IMR-90 (cell line): ENCODE measurements around the gene PGS1. TPM values are rescaled to one million over a fixed set of nuclear protein-coding genes. Genes with fewer than 3 reads are reported as not detected.

Experiments used
- ATAC-seq: fragments of 200-7000 bp; cut with Tn5 transposase; 2 replicates; pipeline ENCODE4 v1.9.1; 2020; ENCODE audit warnings: low read depth, mild to moderate bottlenecking, moderate library complexity
- BruUV-seq: library from RNA; stranded (reverse); fragments of 400-500 nt; replicated peaks from 2 replicates; lab custom pipeline; 2021; lab: Mats Ljungman, UMichigan
- CTCF ChIA-PET: fragments of 300-600 bp; formaldehyde crosslinking; extraction: SDS; loops from one replicate; lab custom pipeline; 2021; ENCODE audit warnings: antibody characterized with exemption; lab: Yijun Ruan, JAX
- POLR2A ChIA-PET: fragments of 300-600 bp; sonication (Branson Sonifier 250); formaldehyde crosslinking; loops from one replicate; lab custom pipeline; 2022; ENCODE audit warnings: antibody characterized with exemption; ENCODE audit not compliant: unreplicated experiment; lab: Charles Lee
- DNase-seq: peaks from one replicate; pipeline ENCODE4 v3.0.0; 2013
- H2AFZ ChIP-seq: replicated peaks from 2 replicates; pipeline ENCODE3; 2013; ENCODE audit warnings: low read length, mild to moderate bottlenecking; ENCODE audit not compliant: poor library complexity
- H2AK5ac ChIP-seq: 2 replicates; pipeline ENCODE4 v1.6.1; 2013; ENCODE audit warnings: low read depth, low read length, inconsistent platforms
- H2AK9ac ChIP-seq: replicated peaks from 2 replicates; pipeline ENCODE3; 2013; ENCODE audit warnings: mild to moderate bottlenecking, low read depth, low read length, moderate library complexity; ENCODE audit not compliant: poor library complexity
- H2BK120ac ChIP-seq: 2 replicates; pipeline ENCODE4 v1.6.1; 2013; ENCODE audit warnings: low read depth, low read length, inconsistent platforms
- H2BK15ac ChIP-seq: 3 replicates; pipeline ENCODE4 v1.6.1; 2013; ENCODE audit warnings: low read depth, low read length, inconsistent platforms
- H2BK20ac ChIP-seq: 2 replicates; pipeline ENCODE4 v1.6.1; 2013; ENCODE audit warnings: low read depth, mild to moderate bottlenecking, inconsistent platforms, low read length, moderate library complexity
- H2BK5ac ChIP-seq: 2 replicates; pipeline ENCODE4 v1.6.1; 2013; ENCODE audit warnings: mild to moderate bottlenecking, low read depth, low read length, inconsistent platforms; ENCODE audit not compliant: poor library complexity, severe bottlenecking
- H3K14ac ChIP-seq: replicated peaks from 2 replicates; pipeline ENCODE4 v1.6.1; 2013; ENCODE audit warnings: low read depth, low read length, inconsistent platforms
- H3K18ac ChIP-seq: 2 replicates; pipeline ENCODE4 v1.6.1; 2013; ENCODE audit warnings: low read depth, low read length, control low read depth
- H3K23ac ChIP-seq: 2 replicates; pipeline ENCODE4 v1.6.1; 2013; ENCODE audit warnings: low read depth, low read length, inconsistent platforms
- H3K27ac ChIP-seq: 2 replicates; pipeline ENCODE4 v1.5.1; 2013; ENCODE audit warnings: mild to moderate bottlenecking, control low read depth, low read length; ENCODE audit not compliant: insufficient read depth
- H3K27me3 ChIP-seq: 2 replicates; pipeline ENCODE4 v1.6.1; 2013; ENCODE audit warnings: low read length; ENCODE audit not compliant: control insufficient read depth, insufficient read depth
- H3K36me3 ChIP-seq: 2 replicates; pipeline ENCODE4 v1.6.1; 2013; ENCODE audit warnings: low read length, mixed read lengths; ENCODE audit not compliant: control insufficient read depth, insufficient read depth
- H3K4ac ChIP-seq: 2 replicates; pipeline ENCODE4 v1.6.1; 2013; ENCODE audit warnings: low read depth, low read length, inconsistent platforms
- H3K4me1 ChIP-seq: 2 replicates; pipeline ENCODE4 v1.6.1; 2013; ENCODE audit warnings: low read length, mixed read lengths; ENCODE audit not compliant: control insufficient read depth, insufficient read depth
- H3K4me2 ChIP-seq: 2 replicates; pipeline ENCODE4 v1.6.1; 2013; ENCODE audit warnings: low read depth, mild to moderate bottlenecking, control low read depth, low read length, moderate library complexity
- H3K4me3 ChIP-seq: 2 replicates; pipeline ENCODE4 v1.5.1; 2013; ENCODE audit warnings: low read depth, mild to moderate bottlenecking, control low read depth, low read length, moderate library complexity; ENCODE audit not compliant: insufficient read depth
- H3K56ac ChIP-seq: 2 replicates; pipeline ENCODE4 v1.6.1; 2013; ENCODE audit warnings: low read length, inconsistent platforms; ENCODE audit not compliant: insufficient read depth; ENCODE audit errors: extremely low read depth
- H3K79me1 ChIP-seq, 2 experiments: 2 replicates each; pipeline ENCODE4 v1.6.1; 2013; ENCODE audit warnings: low read length in 2 of 2, inconsistent platforms in 1 of 2, low read depth in 1 of 2
- H3K9ac ChIP-seq: 2 replicates; pipeline ENCODE4 v1.6.1; 2013; ENCODE audit warnings: low read depth, low read length, control low read depth
- H3K9me1 ChIP-seq: 2 replicates; pipeline ENCODE4 v1.6.1; 2013; ENCODE audit warnings: low read length, inconsistent platforms; ENCODE audit not compliant: insufficient read depth
- H3K9me3 ChIP-seq: 2 replicates; pipeline ENCODE4 v1.6.1; 2013; ENCODE audit warnings: low read length; ENCODE audit not compliant: control insufficient read depth, insufficient read depth
- H4K20me1 ChIP-seq: 2 replicates; pipeline ENCODE4 v1.6.1; 2013; ENCODE audit warnings: low read length, inconsistent platforms; ENCODE audit not compliant: insufficient read depth
- H4K5ac ChIP-seq: 2 replicates; pipeline ENCODE4 v1.6.1; 2013; ENCODE audit warnings: mild to moderate bottlenecking, low read depth, low read length, control low read depth
- H4K8ac ChIP-seq, 2 experiments: 2 replicates each; pipeline ENCODE4 v1.6.1; 2013; ENCODE audit warnings: low read depth in 2 of 2, low read length in 2 of 2, control low read depth in 1 of 2, inconsistent platforms in 1 of 2
- H4K91ac ChIP-seq: 2 replicates; pipeline ENCODE4 v1.6.1; 2013; ENCODE audit warnings: low read depth, low read length, inconsistent platforms; ENCODE audit not compliant: insufficient read depth
- BHLHE40 ChIP-seq: fragments of 150-350 bp; IDR thresholded peaks from 2 replicates; pipeline ENCODE4 v1.6.1; 2016; ENCODE audit warnings: mild to moderate bottlenecking, low read depth, low read length
- CHD1 ChIP-seq: IDR thresholded peaks from 2 replicates; pipeline ENCODE4 v1.6.1; 2012; ENCODE audit warnings: low read depth, low read length, improper control_type of control experiment
- SMC3 ChIP-seq: fragments of 150-350 bp; IDR thresholded peaks from 2 replicates; pipeline ENCODE4 v1.6.1; 2016; ENCODE audit warnings: low read depth, mild to moderate bottlenecking, antibody characterized with exemption, low read length, moderate library complexity
- USF2 ChIP-seq: fragments of 150-350 bp; IDR thresholded peaks from 2 replicates; pipeline ENCODE4 v1.6.1; 2017; ENCODE audit warnings: mild to moderate bottlenecking, antibody characterized with exemption, low read length, low read depth
- WGBS, 2 experiments: methylation state at CpG; one replicate each; pipeline versions ENCODE4 v1.1.5 to v1.1.7; 2013; ENCODE audit warnings: missing lambda C conversion rate in 2 of 2; ENCODE audit not compliant: insufficient read length in 1 of 2; ENCODE audit errors: extremely low coverage in 2 of 2; 5-methylcytosine and 5-hydroxymethylcytosine counted together
- dilution Hi-C: fragments of 300-500 bp; cut with HindIII; formaldehyde crosslinking; loops from one replicate; pipeline ENCODE4 v1.14.3; 2018; ENCODE audit warnings: low sequenced_read_pairs; ENCODE audit not compliant: unreplicated experiment
- in situ Hi-C: fragments of 300-500 bp; cut with MboI; formaldehyde crosslinking; loops from 3 replicates; pipeline ENCODE4 v1.14.3; 2019; ENCODE audit warnings: low sequenced_read_pairs, inconsistent platforms, mixed read lengths
- intact Hi-C: fragments of 100-400 bp; cut with micrococcal nuclease; formaldehyde crosslinking; loops from 2 replicates; pipeline ENCODE4 v1.10.0; 2022
- polyA plus RNA-seq, 3 experiments: library from polyadenylated mRNA; depleted of rRNA; stranded (reverse); fragments of >200 nt; gene quantifications; 2 replicates each; pipeline ENCODE4 v1.2.3, GENCODE V29; 2012; ENCODE audit warnings: low replicate concordance in 1 of 3
- total RNA-seq: library from RNA; depleted of rRNA; stranded (reverse); fragments of >200 nt; gene quantifications from 2 replicates; pipeline ENCODE4 v1.2.3, GENCODE V29; 2012

The PGS1 gene
- total and polyA plus RNA-seq, 2 of the 4 experiments (the other 2 are of a cell fraction) = 18.5 to 43.2 TPM

GRCh38 chr17:78355701-78356100 is 22.7 kb upstream of the PGS1 start:
- Histone ChIP-seq H3K27ac (peak overlapping the region; percentile 59), H3K4me2 (no peak overlapping the region; the same call in 1 of the 2 replicates), H3K9me1 (peaks cover 19% of the 10 kb centered on the region), H3K27me3 (no peaks in the 10 kb centered on the region), H3K4me1 (peaks cover 32% of the 10 kb centered on the region), H4K20me1 (peaks cover 58% of the 10 kb centered on the region), H3K18ac (no peak overlapping the region), H3K4me3 (no peak overlapping the region), H2BK5ac (peak overlapping the region; percentile 23), H3K36me3 (peaks cover 33% of the 10 kb centered on the region), H3K9ac (peak overlapping the region; percentile 20), H3K14ac (peak overlapping the region; percentile 45; the same call in 1 of the 2 replicates), H3K9me3 (no peaks in the 10 kb centered on the region), H3K79me1 (peaks cover 5 to 48% of the 10 kb centered on the region in 2 experiments; a peak in 3 of 4 replicates), H4K8ac (0 out of 4 replicates have a peak overlapping the region, but pooled peaks of 1 of the 2 experiments have one; percentile 48), H2BK120ac (0 out of 2 replicates have a peak overlapping the region, but pooled peaks have one; percentile 8), H3K56ac (no peak overlapping the region; the same call in 1 of the 2 replicates), H4K5ac (no peak overlapping the region; the same call in 1 of the 2 replicates), H2AK9ac (peak overlapping the region; percentile 85), H3K23ac (peak overlapping the region; percentile 65), H2BK20ac (0 out of 2 replicates have a peak overlapping the region, but pooled peaks have one; percentile 22), H2AK5ac (peak overlapping the region; percentile 91), H4K91ac (peak overlapping the region; percentile 82), H3K4ac (peak overlapping the region; percentile 78), H2AFZ (peak overlapping the region; percentile 48), H2BK15ac (peak overlapping the region; percentile 68; the same call in 1 of the 3 replicates)
- in situ Hi-C loops = loop anchor here (5.0 kb wide), 1 partner anchor 63 kb away; no protein-coding TSS in a partner anchor
- DNase-seq (peak; percentile 28), ATAC-seq (no peak)
- intact Hi-C loops = loop anchor here (2.0 kb wide), 1 partner anchor 13 kb away; no protein-coding TSS in a partner anchor
- dilution Hi-C loops = no loop called here
- ChIA-PET CTCF (no interaction called here), POLR2A (interaction anchor here (0.9 kb wide), 1 partner anchor 68 kb away, joined by 3 read pairs; no protein-coding TSS in a partner anchor)
- TF ChIP-seq USF2 (peak; percentile 42; the same call in 1 of the 2 replicates), SMC3 (no peak), BHLHE40 (0 out of 2 replicates have a peak, but pooled peaks have one; percentile 16), CHD1 (peak; percentile 35; the same call in 1 of the 2 replicates)
- 70% methylated on average over 1 of the region's 3 CpGs; no CpG with 5 or more reads in 1 of the 2 experiments for WGBS, 2 experiments
- no TSS peak for BruUV-seq
